HG03378 (cell line): ENCODE results near the gene TBC1D17.

Experiments used
- ATAC-seq: cut with Tn5 transposase; IDR thresholded peaks from one replicate; pipeline ENCODE4 v1.9.1; 2021; ENCODE audit warnings: mild to moderate bottlenecking, moderate library complexity; ENCODE audit not compliant: unreplicated experiment

Gene TBC1D17

GRCh38 chr19:49890349-49891311 lies 13.1 kb downstream of the TBC1D17 start:
- no peak for ATAC-seq

DNA sequence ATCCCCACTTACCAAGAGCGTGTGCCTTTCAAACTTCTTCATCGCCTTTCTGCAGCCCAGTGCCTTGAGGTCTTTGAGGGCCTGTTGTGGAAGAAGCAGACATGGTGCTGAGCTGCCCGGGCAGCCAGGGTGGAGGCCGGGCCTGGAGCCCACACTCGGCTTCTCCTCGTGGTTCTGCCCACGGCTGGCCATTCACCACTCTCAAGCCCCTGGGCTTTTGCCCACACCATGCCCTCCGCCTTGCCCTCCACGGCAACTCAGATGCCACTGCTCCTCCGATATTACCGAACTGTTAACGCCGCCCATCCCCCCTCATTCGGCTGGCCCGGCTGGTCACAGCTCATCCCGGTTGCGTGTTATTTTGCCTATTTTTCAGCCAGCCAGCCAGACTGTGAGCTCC lies 13.9 kb downstream of the TBC1D17 start:
- ATAC-seq = no peak

- ATAC-seq = no peak
These were observed 15.2 kb downstream of the TBC1D17 start for GRCh38 chr19:49892716-49893115.

DNA sequence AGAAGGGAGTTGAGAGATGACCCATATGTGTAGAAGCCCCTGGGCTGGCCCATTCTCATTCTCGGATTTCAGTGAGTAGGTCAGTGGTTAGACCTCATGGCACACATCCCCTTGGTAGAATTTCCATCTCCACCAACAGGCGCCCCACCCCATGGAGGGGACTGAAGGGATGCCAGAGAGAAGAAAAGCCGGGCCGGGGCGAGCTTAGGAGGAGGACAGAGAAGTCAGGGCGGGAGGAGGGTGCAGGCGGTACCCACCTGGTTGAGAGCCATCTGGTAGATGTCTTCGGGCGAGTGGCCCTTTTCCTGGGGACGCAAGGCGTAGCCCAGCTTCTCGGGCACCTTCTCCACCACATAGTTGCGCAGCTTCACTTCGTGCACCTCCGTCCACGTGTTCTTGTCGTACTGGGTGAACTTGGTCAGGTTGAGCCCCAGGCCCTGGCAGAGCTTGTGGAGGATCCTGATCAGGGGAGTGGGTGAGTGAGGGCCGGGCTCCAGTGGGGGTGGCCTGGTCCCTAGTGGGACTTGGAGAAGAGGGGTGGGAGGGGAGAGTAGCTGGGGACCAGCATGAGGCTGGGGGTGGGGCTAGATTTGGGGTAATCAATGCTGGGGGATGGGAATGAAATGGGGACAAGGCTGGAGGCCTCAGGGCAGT lies 16.6 kb downstream of the TBC1D17 start:
- no peak for ATAC-seq

- no peak for ATAC-seq
These were observed 17.5 kb downstream of the TBC1D17 start for GRCh38 chr19:49894879-49895565.

- ATAC-seq = no peak
These were observed 18.2 kb downstream of the TBC1D17 start for GRCh38 chr19:49895566-49896297.

- peak; percentile 57 for ATAC-seq
These were observed 19.5 kb downstream of the TBC1D17 start, which contains the start of gene IL4I1 for GRCh38 chr19:49896863-49897621. IL4I1 (minus strand) TSS chr19:49896887; CDS start chr19:49896160, 727 bp downstream.

DNA sequence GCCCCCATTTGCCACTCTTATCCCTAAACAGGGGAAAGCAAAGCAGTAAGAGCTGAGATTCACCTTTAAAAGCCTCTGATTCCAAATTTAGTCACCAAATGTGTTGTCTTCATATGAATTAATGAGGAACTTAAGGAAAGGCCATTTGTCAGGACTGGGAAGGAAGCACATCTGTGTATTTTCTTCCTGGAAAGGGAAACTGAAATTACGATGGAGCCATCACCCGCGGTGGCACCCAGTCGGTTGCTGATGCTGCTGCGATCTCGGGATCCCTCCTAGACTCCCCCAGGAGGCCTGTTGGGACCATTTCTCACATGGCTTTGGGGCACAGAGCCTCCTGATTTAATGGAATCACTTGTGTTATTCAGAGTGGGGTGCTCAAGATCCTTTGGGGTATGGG lies 26.6 kb downstream of the TBC1D17 start:
- ATAC-seq = no peak

DNA sequence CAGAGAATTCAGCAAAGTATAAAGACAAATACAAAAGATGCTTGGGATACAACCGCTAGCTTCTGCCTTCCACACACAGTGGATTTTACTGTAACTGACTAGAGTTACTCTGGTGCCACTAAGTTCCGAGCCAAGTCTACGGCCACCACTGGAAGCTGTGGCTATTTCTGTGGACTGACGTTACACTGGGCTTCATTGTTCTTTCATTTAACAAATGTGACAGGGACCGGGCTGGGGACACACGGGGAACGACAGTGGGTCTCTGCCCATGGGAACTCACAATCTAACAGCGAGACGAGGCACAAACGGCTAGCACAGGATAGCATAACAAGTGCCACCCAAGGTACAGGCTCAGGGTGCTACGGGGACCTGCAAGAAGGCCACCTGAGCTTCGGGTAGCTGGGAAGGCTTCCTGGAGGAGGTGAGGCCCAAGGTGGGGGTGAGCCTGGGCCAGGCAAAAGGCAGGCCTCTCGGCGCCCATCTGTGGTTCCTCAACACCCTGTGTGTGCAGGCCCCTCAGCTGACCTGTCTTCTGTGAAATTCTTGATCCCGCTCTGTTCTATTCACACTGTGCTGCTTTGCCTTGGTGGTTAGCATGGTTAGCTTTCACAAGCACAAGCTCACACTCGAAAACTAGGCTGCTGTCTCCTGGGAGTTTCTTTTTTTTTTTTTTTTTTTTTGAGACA lies 29.5 kb downstream of the TBC1D17 start:
- no peak for ATAC-seq

DNA sequence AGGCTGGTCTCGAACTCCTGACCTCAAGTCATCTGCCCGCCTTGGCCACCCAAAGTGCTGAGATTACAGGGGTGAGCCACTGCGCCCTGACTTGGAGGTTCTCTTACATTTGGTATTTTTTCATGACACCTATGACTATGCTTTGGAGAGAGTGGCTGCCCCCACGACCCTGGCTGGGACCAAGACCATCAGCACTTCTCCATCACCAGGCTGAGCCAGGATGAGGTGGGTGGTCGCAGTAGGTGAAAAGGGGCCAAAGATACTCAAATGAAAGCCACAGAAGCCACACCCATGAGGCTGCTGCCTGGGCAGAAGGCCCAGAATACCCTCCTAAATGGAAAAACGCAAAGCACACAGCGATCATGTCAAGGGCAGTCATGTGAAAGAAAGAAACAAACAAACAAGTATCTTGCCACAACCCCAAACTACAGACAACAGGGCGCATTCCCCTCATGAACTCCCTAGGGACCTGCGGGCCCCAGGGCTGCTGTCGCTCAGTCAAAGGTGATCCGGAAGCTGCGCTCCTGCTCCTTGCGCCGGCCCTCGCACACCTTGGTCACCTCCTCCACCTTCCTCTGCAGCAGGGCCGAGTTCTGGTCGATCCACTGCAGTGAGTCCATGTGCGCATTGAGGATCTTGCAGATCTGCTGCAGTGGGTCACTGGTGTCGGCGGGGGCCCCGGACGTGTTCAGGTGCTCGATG lies 30.4 kb downstream of the TBC1D17 start:
- no peak for ATAC-seq

DNA sequence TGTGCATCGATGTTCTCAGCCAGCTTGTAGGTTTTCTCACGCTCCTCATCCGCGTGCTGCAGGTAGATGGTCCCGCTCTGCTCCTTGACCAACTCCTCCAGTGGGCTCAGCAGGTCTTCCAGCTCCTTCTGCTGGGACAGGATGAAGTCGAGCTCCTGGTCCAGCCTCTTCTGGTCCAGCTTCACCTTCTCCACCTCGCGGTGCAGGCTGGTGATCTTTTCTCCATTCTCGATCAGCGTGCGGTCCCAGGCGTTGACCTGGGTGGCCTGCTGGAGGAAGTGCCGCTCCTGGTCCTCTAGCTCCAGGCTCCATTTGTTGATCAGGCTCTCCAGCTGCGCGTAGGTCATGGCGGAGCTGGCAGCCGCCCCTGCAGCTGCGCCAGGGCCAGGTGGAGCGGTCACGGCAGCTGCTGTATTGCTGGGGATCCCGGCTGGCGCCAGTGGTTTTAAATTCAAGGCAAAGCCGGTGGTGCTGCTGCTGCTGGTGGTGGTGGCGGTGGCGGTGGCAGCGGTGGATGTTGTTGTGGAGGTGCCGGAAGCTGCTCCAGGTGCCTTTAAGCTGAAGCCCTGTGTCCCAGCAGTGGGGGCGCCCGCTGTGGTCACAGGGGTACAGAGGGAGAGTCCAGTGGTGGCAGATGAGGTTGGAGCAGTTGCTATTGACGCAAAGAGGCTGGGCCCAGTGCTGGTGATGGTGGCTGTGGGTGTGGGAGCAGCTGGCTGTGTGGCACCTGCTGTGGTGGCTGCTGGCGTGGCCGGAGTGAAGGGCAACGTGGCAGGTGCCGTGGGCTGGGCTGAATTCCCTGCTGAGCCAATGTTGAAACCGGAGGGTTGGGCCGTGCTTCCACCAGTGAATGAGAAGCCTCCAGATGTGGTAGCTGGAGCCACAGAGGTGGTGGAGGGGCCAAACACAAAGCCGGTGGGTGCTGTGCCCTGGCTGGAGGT lies 31.2 kb downstream of the TBC1D17 start:
- no peak for ATAC-seq

DNA sequence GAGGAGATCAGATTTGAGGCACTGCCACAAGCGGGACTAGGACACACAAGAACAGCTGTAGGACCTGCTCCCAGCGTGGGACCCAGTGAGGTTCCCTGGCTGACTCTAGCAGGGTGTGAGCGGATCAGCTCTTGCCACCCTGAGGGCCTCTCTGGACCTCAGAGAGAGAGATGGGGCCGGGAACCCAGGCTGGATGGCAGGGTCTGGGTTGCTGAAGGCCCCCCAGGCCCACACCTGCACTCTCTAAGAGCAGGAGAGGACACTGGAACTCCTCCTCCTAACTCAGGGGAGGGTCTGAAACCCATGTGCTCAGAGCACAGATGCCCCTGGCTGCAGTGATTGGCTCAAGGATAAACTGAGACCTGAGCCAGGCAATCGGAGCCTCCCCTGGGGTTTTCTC lies 32.7 kb downstream of the TBC1D17 start:
- no peak for ATAC-seq

- no peak for ATAC-seq
These were observed 34.1 kb downstream of the TBC1D17 start for GRCh38 chr19:49911381-49912145.

- ATAC-seq = no peak
These were observed 35.6 kb downstream of the TBC1D17 start for GRCh38 chr19:49912965-49913685.

DNA sequence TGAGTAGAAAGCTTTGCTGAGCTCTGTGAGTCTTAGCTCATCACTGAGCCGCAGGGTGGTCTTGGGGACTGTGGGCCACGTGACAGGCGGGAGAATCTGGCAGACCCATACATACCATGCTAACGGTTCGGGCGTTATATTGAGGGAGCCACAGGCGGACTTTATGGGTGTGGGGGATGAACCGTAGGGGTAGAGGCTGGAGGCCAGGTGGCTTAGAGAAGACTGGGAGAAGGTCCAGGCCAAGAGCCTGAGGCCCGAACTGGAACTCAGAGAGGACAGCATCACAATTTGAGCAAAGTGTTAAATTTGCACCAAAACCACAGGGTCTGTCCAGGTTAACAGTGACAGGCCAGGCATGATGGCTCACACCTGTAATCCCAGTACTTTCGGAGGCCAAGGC lies 36.2 kb downstream of the TBC1D17 start:
- no peak for ATAC-seq

- ATAC-seq = no peak
These were observed 37.8 kb downstream of the TBC1D17 start for GRCh38 chr19:49915271-49915670.
